Kidney tubule cell (primary cell): ENCODE measurements around the gene ALKBH7.

Source experiments
- DNase-seq: peaks from one replicate; pipeline ENCODE4 v3.0.0-alpha.2; 2018; ENCODE audit warnings: low spot score

ALKBH7 gene

DNA sequence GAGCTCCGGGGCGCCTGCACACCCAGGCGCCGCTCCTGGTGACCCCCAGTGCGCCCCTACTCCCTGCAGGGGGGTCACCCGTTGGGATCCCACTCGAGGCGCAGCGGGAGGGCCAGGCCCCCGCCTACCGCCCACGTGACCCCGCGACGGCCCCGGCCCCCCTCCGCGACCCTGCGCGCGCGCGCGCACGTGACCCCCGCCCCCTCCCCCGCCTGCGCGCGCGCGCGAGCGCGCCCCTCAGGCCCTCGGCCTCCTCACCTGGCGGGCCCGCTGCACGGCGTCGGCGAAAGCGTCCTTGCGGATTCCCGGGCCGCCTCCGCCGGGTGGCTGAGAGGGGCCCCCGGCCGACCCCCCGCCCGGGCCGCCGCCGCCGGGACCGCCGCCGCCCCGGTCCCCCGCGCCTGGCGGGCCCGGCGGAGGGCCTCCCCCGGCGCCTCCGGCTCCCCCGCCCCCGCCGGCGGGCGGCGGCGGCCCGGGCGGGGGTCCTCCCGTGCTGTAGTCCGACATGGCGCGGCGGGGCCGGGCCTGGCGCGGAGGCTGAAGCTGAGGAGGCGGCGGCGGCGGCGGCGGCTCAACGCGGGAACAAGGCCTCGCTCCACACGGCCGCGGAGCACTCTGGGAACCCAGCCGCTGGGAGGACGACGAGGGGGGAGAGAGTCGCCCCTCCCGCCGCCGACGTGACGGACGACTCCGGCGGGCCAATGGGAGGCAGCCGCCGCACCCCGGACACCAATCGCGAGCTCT, 51.8 kb downstream of the ALKBH7 start, which contains the start of gene KHSRP:
Gene KHSRP (minus strand): TSS at position 617 of the 744 bp plus-strand sequence. CDS start 110 bp downstream, at position 507.
- DNase-seq: no peak
